ENCODE data around the gene EIF4G1. TPM values are rescaled to one million over a fixed set of nuclear protein-coding genes. Genes with fewer than 3 reads are reported as not detected.

The EIF4G1 gene
- total and polyA plus RNA-seq, 2 of the 8 experiments (the other 6 are each of a cell fraction or from before 2014, with no cell fraction given), result 318 to 473 TPM

DNA sequence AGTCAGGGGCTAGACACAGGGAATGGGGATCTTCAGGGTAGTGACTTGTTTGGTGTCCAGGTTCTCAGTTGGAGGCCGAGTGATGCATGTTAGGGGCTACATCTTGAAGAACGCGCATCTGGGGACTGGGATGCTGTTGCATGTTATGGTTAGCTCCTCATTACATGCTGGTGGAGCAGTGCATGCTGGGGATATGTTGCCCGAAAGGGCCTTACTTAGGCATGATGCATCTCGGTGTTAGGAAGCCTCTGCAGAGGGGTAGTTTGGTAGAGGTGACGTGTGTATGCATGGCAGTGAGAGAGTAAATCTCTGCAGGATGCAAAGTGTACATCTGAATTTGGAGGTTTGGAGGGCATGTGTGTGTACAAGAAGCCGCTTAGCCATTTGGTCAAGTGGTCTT is 2.4 kb downstream of the EIF4G1 start (continued):
- TF ChIP-seq, protein P1, sequence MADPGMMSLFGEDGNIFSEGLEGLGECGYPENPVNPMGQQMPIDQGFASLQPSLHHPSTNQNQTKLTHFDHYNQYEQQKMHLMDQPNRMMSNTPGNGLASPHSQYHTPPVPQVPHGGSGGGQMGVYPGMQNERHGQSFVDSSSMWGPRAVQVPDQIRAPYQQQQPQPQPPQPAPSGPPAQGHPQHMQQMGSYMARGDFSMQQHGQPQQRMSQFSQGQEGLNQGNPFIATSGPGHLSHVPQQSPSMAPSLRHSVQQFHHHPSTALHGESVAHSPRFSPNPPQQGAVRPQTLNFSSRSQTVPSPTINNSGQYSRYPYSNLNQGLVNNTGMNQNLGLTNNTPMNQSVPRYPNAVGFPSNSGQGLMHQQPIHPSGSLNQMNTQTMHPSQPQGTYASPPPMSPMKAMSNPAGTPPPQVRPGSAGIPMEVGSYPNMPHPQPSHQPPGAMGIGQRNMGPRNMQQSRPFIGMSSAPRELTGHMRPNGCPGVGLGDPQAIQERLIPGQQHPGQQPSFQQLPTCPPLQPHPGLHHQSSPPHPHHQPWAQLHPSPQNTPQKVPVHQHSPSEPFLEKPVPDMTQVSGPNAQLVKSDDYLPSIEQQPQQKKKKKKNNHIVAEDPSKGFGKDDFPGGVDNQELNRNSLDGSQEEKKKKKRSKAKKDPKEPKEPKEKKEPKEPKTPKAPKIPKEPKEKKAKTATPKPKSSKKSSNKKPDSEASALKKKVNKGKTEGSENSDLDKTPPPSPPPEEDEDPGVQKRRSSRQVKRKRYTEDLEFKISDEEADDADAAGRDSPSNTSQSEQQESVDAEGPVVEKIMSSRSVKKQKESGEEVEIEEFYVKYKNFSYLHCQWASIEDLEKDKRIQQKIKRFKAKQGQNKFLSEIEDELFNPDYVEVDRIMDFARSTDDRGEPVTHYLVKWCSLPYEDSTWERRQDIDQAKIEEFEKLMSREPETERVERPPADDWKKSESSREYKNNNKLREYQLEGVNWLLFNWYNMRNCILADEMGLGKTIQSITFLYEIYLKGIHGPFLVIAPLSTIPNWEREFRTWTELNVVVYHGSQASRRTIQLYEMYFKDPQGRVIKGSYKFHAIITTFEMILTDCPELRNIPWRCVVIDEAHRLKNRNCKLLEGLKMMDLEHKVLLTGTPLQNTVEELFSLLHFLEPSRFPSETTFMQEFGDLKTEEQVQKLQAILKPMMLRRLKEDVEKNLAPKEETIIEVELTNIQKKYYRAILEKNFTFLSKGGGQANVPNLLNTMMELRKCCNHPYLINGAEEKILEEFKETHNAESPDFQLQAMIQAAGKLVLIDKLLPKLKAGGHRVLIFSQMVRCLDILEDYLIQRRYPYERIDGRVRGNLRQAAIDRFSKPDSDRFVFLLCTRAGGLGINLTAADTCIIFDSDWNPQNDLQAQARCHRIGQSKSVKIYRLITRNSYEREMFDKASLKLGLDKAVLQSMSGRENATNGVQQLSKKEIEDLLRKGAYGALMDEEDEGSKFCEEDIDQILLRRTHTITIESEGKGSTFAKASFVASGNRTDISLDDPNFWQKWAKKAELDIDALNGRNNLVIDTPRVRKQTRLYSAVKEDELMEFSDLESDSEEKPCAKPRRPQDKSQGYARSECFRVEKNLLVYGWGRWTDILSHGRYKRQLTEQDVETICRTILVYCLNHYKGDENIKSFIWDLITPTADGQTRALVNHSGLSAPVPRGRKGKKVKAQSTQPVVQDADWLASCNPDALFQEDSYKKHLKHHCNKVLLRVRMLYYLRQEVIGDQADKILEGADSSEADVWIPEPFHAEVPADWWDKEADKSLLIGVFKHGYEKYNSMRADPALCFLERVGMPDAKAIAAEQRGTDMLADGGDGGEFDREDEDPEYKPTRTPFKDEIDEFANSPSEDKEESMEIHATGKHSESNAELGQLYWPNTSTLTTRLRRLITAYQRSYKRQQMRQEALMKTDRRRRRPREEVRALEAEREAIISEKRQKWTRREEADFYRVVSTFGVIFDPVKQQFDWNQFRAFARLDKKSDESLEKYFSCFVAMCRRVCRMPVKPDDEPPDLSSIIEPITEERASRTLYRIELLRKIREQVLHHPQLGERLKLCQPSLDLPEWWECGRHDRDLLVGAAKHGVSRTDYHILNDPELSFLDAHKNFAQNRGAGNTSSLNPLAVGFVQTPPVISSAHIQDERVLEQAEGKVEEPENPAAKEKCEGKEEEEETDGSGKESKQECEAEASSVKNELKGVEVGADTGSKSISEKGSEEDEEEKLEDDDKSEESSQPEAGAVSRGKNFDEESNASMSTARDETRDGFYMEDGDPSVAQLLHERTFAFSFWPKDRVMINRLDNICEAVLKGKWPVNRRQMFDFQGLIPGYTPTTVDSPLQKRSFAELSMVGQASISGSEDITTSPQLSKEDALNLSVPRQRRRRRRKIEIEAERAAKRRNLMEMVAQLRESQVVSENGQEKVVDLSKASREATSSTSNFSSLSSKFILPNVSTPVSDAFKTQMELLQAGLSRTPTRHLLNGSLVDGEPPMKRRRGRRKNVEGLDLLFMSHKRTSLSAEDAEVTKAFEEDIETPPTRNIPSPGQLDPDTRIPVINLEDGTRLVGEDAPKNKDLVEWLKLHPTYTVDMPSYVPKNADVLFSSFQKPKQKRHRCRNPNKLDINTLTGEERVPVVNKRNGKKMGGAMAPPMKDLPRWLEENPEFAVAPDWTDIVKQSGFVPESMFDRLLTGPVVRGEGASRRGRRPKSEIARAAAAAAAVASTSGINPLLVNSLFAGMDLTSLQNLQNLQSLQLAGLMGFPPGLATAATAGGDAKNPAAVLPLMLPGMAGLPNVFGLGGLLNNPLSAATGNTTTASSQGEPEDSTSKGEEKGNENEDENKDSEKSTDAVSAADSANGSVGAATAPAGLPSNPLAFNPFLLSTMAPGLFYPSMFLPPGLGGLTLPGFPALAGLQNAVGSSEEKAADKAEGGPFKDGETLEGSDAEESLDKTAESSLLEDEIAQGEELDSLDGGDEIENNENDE (IDR thresholded peaks at IDR 0.05; ENCODE audit: insufficient replicate concordance, low read length), result no peak
- no peak for TF ChIP-seq HDAC2 (IDR thresholded peaks at IDR 0.05; ENCODE audit: borderline replicate concordance in 1 of 2, low read depth in 2 of 2, low read length in 2 of 2)
- no peak for TF ChIP-seq CHD2 (IDR thresholded peaks at IDR 0.05; ENCODE audit: low read length)
- TF ChIP-seq BRCA1 (IDR thresholded peaks at IDR 0.05; ENCODE audit: low read depth, low read length), result no peak

All from H1 (cell line).